GM19468 (cell line): Measurements from ENCODE around the gene CALML4.
"Not testable (repeated sequence)": the region's sequence is repeated elsewhere in the genome, so short reads cannot be mapped to it uniquely, and the experiment has no call there.

Experiments used
- ATAC-seq: cut with Tn5 transposase; IDR thresholded peaks from one replicate; pipeline ENCODE4 v1.9.1; 2021; ENCODE audit warnings: mild to moderate bottlenecking, moderate library complexity, moderate number of reproducible peaks; ENCODE audit not compliant: unreplicated experiment; ENCODE audit errors: extremely low read depth

The CALML4 gene

GRCh38 chr15:68195336-68196112, 9.6 kb downstream of the CALML4 start:
- no peak for ATAC-seq

GRCh38 chr15:68192804-68193486, 12.2 kb downstream of the CALML4 start:
- no peak for ATAC-seq

DNA sequence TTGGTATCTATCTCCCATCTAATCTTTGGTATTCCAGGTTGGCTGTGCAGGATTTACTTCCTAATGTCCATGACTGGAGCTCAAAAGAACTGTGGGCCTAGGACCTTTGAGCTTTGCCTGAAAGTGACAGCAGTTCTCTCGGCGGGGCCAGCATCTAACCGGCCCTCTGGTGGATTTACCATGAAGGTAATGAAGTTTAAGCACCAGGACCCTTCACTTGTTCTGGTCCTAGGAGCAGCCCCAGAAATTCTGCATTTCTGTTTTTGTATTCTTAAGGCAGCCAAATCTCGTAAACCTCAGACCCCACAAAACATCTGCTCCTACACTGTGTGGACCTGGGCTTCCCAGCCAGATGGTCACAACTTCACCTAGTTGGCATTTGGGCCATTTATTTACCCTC, 13.0 kb downstream of the CALML4 start:
- no peak for ATAC-seq

- no peak for ATAC-seq
Measured at GRCh38 chr15:68191555-68191954, 13.6 kb downstream of the CALML4 start.

DNA sequence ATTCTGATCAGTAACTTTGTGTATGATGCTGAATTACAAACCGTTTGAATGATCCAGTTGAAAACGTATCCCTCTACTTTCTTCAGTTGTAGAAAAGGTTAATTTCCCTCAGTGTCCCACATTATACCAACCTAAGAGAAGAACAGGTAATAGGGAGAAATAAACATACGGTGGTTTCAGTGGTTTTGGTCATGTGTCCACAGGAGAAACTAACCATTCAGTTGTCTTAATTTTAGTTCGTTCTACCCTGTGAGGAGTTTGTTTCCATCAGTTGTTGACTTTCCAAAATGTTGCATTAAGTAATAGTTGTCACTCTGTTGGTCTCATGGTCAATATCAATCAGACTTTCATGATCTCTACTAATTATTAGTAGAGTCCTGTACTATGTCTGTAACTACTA, 15.1 kb downstream of the CALML4 start:
- no peak for ATAC-seq

- no peak for ATAC-seq
Measured at GRCh38 chr15:68188647-68189046, 16.5 kb downstream of the CALML4 start.

GRCh38 chr15:68187559-68187958, 17.6 kb downstream of the CALML4 start:
- no peak for ATAC-seq

DNA sequence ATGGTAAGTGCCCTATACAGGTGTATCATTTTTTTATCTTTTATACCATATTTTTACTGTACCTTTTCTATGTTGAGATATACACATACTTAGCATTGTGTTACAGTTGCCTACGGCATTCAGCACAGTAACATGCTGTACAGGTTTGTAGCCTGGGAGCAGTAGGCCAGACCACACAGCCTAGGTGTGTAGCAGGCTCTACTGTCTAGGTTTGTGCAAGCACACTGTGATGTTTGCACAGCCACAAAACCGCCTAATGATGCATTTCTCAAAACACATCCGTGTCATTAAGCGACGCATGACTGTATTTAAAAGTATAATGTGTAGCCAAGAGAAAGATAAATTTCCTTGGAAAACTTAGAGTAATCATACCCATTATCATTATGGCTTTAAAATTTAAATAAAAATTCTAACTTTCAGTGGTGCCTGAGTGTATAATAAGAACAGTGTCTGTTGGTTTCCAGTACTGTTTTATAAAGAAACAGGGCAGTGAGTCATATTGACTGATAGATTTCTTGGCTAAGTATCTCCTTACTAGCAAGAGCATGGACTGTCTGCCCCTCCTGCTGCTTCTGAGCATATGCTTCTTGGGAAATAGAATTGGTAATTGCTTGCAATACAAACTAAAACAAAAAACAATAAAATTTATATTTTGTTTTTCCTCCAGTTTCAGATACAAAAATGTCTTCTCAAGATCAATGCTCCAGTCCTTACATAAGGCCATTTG, 18.3 kb downstream of the CALML4 start:
- no peak for ATAC-seq

- no peak for ATAC-seq
Measured at GRCh38 chr15:68184616-68185480, 20.3 kb downstream of the CALML4 start.

- ATAC-seq, result no peak
Measured at GRCh38 chr15:68183616-68184315, 21.4 kb downstream of the CALML4 start.

DNA sequence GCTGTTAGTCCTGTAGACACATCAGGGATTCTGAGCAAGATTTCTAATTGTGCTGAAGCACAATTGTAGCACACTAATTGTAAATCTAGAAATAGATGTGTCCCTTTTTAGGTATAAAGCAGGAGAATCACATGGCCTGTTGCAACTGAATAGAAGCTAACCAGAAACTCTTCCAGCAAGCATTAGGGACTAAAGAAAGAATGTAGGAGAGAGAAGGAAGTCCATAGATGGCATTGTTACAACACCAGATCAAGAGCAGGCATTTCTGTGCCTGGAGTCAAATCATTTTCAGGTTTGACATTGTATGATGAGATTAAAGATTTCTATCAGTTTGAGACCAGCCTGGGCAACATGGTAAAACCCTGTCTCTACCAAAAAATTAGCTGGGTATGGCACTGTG, 27.4 kb downstream of the CALML4 start:
- no peak for ATAC-seq

DNA sequence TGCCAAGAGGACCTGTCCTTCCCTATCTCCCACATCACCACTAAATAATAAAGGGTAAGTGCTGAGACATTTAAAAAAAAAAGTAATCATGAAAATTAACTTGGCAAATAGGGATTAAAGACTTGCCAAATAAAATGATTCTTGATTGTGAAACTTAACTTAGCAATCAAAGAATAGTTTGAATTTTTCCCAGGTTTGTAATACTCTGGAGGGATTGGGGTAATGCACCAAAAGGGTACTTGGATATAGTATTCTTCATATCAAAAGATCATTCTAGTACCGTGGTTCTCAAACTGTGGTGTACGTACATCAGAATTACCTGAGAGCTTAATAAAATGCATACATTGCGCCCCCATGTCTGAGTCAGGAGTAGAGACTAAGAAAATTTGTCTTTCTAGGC, 28.5 kb downstream of the CALML4 start:
- no peak for ATAC-seq

GRCh38 chr15:68175526-68175925, 29.6 kb downstream of the CALML4 start:
- ATAC-seq, result no peak

DNA sequence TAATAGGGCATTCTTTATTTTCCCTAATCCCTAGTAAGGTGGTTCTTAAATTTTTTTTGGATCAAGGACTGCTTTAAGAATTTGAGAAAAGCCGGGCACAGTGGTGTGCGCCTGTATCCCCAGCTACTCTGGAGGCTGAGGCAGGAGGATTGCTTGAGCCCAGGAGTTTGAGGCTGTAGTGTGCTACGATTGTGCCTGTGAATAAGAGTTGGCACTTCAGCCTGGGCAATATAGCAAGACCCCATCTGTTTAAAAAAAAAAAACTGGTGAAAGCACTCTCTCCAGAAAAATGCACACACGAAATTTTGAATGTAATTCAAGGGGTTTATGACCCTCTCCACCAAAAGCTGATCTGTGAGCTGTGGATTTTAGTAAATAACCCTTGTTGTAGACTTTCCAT, 32.0 kb downstream of the CALML4 start:
- no peak for ATAC-seq

DNA sequence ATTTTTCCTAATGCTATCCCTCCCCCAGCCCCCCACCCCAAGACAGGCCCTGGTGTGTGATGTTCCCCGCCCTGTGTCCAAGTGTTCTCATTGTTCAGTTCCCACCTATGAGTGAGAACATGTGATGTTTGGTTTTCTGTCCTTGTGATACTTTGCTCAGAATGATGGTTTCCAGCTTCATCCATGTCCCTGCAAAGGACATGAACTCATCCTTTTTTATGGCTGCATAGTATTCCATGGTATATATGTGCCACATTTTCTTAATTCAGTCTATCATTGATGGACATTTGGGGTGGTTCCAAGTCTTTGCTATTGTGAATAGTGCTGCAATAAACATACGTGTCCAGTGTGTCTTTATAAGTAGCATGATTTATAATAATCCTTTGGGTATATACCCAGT, 33.1 kb downstream of the CALML4 start:
- not testable (repeated sequence) for ATAC-seq

- no peak for ATAC-seq
Measured at GRCh38 chr15:68166847-68167246, 38.3 kb downstream of the CALML4 start.

- no peak for ATAC-seq
Measured at GRCh38 chr15:68163191-68163590, 41.9 kb downstream of the CALML4 start.

DNA sequence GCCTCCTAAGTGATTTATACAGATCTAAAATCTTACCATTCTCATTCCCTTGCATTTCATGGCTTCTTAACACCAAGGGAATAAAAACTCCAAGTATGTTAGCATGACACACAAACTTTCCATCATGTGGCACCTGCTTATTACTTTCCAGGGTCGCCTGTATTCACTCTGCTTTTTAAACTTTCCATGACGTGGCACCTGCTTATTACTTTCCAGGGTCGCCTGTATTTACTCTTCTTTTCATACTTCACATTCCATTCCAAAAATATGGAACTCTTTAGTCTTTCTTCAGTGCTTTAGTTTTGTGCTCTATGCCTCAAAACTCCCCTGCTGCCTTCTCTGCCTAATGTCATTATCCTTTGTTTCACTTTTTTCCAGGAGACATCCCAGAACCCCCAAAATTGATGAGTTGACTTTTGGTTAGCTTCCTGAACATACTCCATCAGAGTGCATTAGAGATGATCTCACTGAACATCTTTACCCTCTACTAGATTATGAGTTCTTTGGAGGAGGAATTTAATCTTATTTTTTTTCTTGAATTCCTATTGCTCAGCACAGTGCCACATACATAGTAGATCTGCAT, 47.0 kb downstream of the CALML4 start:
- ATAC-seq, result no peak

GRCh38 chr15:68157074-68157473, 48.1 kb downstream of the CALML4 start:
- ATAC-seq, result no peak
